Lower leg skin (tissue), 3 donors: ENCODE results near the gene GPR34.

Experiments used
- POLR2A ChIP-seq, 2 donors: fragments of 450-650 bp; IDR thresholded peaks; one replicate each; pipeline ENCODE4 v1.6.1; 2016 to 2017; ENCODE audit warnings: antibody characterized with exemption in 2 of 2, mild to moderate bottlenecking in 1 of 2, moderate library complexity in 1 of 2
- TF ChIP-seq, protein P1 (sequence below), 3 donors: fragments of 450-650 bp; IDR thresholded peaks; one replicate each; pipeline ENCODE4 v1.5.1; 2016; ENCODE audit warnings: antibody characterized with exemption in 3 of 3, mild to moderate bottlenecking in 3 of 3, moderate library complexity in 2 of 3

DNA sequence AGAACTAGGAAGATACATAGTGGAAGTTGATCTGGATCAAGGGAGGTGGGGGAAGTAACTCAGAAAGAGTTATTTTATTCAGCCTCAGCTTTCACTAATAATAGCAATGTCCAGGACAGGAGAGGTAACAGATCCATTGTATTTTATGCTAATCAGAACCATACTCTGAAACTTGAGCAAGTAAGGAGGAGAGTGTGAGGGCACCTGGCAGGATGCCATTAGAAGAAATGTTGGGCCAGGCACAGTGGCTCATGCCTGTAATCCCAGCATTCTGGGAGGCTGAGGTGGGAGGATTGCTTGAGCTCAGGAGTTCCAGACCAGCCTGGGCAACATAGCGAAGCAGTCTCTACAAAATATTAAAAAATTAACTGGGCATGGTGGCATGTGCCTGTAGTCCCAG, 16.3 kb downstream of the GPR34 start:
- TF ChIP-seq, protein P1, sequence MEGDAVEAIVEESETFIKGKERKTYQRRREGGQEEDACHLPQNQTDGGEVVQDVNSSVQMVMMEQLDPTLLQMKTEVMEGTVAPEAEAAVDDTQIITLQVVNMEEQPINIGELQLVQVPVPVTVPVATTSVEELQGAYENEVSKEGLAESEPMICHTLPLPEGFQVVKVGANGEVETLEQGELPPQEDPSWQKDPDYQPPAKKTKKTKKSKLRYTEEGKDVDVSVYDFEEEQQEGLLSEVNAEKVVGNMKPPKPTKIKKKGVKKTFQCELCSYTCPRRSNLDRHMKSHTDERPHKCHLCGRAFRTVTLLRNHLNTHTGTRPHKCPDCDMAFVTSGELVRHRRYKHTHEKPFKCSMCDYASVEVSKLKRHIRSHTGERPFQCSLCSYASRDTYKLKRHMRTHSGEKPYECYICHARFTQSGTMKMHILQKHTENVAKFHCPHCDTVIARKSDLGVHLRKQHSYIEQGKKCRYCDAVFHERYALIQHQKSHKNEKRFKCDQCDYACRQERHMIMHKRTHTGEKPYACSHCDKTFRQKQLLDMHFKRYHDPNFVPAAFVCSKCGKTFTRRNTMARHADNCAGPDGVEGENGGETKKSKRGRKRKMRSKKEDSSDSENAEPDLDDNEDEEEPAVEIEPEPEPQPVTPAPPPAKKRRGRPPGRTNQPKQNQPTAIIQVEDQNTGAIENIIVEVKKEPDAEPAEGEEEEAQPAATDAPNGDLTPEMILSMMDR (IDR thresholded peaks at IDR 0.05) = no peak
- TF ChIP-seq POLR2A (IDR thresholded peaks at IDR 0.05) = no peak
